ENCODE results near the gene ALKBH6.
A peak's percentile ranks its signal among the peaks of the same experiment; 100 is the strongest.

Gene ALKBH6

GRCh38 chr19:36006955-36007354 lies 7.1 kb downstream of the ALKBH6 start:
- no peak for DNase-seq (ENCODE audit: low read depth in 2 of 2)
- TF ChIP-seq, protein P1, sequence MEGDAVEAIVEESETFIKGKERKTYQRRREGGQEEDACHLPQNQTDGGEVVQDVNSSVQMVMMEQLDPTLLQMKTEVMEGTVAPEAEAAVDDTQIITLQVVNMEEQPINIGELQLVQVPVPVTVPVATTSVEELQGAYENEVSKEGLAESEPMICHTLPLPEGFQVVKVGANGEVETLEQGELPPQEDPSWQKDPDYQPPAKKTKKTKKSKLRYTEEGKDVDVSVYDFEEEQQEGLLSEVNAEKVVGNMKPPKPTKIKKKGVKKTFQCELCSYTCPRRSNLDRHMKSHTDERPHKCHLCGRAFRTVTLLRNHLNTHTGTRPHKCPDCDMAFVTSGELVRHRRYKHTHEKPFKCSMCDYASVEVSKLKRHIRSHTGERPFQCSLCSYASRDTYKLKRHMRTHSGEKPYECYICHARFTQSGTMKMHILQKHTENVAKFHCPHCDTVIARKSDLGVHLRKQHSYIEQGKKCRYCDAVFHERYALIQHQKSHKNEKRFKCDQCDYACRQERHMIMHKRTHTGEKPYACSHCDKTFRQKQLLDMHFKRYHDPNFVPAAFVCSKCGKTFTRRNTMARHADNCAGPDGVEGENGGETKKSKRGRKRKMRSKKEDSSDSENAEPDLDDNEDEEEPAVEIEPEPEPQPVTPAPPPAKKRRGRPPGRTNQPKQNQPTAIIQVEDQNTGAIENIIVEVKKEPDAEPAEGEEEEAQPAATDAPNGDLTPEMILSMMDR (IDR thresholded peaks at IDR 0.05; ENCODE audit: low read depth, low read length), result no peak
- H3K4me3 ChIP-seq (replicated peaks in 1 of 2; ENCODE audit: low read depth in 2 of 2, low read length in 2 of 2), result no peak overlapping the region

DNA sequence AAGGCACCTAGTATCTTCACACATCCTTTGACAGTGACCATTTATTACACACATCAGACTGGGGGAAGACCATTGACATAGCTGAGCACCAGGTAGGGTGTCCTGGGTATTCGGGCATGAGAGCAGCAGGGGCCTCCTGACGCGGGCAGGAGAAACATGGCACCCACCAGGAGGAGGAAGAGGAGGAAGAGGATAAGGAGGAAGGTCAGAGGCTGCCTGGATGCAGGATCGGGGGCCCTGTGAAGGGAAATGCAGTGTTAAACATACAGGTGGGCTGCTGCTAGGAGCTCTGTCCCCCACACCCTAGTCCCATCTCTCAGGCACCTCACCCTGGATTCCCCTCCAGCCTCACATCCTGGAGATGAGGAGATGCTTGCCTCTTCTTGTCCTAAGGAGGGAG lies 10.7 kb downstream of the ALKBH6 start:
- no peak for DNase-seq (ENCODE audit: low read depth in 2 of 2)
- TF ChIP-seq, protein P1 (IDR thresholded peaks at IDR 0.05; ENCODE audit: low read depth, low read length), result no peak
- H3K4me3 ChIP-seq (replicated peaks in 1 of 2; ENCODE audit: low read depth in 2 of 2, low read length in 2 of 2), result no peak overlapping the region

GRCh38 chr19:36001605-36002004 lies 12.4 kb downstream of the ALKBH6 start:
- H3K4me3 ChIP-seq (replicated peaks in 1 of 2; ENCODE audit: low read depth in 2 of 2, low read length in 2 of 2), result no peak overlapping the region
- TF ChIP-seq, protein P1 (IDR thresholded peaks at IDR 0.05; ENCODE audit: low read depth, low read length), result no peak
- DNase-seq (ENCODE audit: low read depth in 2 of 2), result no peak

GRCh38 chr19:35996777-35997176 lies 17.2 kb downstream of the ALKBH6 start:
- TF ChIP-seq, protein P1 (IDR thresholded peaks at IDR 0.05; ENCODE audit: low read depth, low read length), result no peak
- DNase-seq (ENCODE audit: low read depth in 2 of 2), result no peak
- H3K4me3 ChIP-seq (replicated peaks in 1 of 2; ENCODE audit: low read depth in 2 of 2, low read length in 2 of 2), result no peak overlapping the region

DNA sequence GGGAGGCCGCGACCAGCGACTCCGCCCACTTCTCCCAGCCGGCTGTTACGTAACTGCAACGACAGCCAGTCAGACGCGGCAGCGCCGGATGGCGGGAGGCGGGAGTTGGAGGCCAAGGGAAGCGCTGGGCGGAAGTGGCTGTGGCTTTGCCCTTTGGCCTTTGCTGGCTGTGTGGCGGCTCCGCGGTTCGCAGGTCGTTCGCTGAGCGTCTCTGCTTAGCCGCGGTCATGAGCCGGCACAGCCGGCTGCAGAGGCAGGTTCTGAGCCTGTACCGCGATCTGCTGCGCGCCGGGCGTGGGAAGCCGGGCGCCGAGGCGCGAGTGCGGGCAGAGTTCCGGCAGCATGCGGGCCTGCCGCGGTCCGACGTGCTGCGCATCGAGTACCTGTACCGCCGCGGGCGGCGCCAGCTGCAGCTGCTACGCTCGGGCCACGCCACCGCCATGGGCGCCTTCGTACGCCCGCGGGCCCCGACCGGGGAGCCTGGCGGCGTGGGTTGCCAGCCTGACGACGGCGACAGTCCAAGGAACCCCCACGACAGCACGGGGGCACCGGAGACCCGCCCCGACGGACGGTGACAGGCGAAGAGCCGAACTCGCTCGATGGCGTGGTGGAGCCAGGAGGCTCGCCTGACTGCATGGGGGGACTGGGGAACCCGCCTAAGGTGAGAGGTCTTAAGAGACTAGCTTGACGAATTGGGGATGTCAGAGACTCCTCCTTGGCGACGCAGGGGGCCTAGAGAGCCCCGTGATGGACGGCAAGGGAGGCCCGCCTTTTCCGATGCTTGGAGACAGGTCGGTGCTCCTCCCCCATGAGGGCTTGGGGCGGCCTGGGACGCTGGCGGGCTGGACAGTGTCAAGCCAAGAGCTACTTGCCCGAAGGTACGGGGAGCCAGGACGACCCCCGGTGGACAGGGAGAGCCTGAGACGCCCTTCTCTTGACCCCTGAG lies 18.7 kb downstream of the ALKBH6 start, which contains the start of gene SDHAF1:
SDHAF1 (plus strand) TSS at position 141 of the 946 bp plus-strand sequence; CDS start at position 228, 87 bp downstream.
- H3K4me3 ChIP-seq (replicated peaks in 1 of 2; ENCODE audit: low read depth in 2 of 2, low read length in 2 of 2), result peak within 1 kb of the TSS; percentile 63 to 80
- DNase-seq (ENCODE audit: low read depth in 2 of 2), result peak; percentile 93 to 95
- TF ChIP-seq, protein P1 (IDR thresholded peaks at IDR 0.05; ENCODE audit: low read depth, low read length), result no peak

DNA sequence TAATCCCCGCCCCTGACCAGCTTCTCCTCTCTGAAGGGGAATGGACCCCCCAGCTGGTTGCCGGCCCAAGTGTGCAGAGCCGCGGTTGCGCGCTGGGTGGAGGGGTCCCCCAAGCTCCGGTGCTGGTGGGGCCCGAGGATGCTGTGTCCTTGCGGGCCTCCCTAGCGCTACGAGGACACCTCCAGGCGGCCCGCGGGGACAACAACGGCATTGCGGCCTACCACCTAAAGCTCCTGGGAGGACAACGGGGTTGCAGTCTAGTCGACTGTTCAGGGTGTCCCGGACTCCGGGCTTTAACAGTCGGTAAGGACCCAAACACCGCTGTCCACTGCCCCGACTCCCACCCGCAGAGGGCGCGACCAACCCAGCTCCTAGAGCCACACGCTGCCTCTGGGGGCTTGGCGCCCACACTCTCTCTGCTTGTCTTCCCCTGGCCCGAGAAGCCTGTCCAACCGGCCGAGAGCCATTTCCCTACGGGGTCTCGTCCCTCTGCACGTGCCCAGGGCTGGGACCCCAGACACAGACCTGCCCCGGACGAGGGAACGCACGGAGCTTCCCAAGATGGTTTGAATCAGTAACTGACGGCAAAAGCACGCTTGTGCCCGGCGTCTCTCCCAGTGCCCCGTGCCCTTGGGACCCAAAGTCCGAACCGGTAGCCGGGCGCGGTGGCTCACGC lies 20.0 kb downstream of the ALKBH6 start:
- TF ChIP-seq, protein P1 (IDR thresholded peaks at IDR 0.05; ENCODE audit: low read depth, low read length), result no peak
- DNase-seq (ENCODE audit: low read depth in 2 of 2), result no peak
- peak overlapping the region; percentile 24 to 28 for H3K4me3 ChIP-seq (replicated peaks in 1 of 2; ENCODE audit: low read depth in 2 of 2, low read length in 2 of 2)
